HG02678 (cell line): ENCODE data around the gene TGFB3.
"Not testable (repeated sequence)": the region's sequence is repeated elsewhere in the genome, so short reads cannot be mapped to it uniquely, and the experiment has no call there.

Experiments
- ATAC-seq: cut with Tn5 transposase; IDR thresholded peaks from one replicate; pipeline ENCODE4 v1.9.1; 2021; ENCODE audit warnings: mild to moderate bottlenecking, moderate library complexity; ENCODE audit not compliant: unreplicated experiment

Gene TGFB3

GRCh38 chr14:75961662-75962061, 20.1 kb downstream of the TGFB3 start:
- no peak for ATAC-seq

- peak; percentile 69 for ATAC-seq
These were observed 21.6 kb downstream of the TGFB3 start for GRCh38 chr14:75960231-75960630.

GRCh38 chr14:75959031-75959430, 22.8 kb downstream of the TGFB3 start:
- no peak for ATAC-seq

- ATAC-seq, result no peak
These were observed 29.3 kb downstream of the TGFB3 start for GRCh38 chr14:75952489-75952888.

GRCh38 chr14:75946785-75947184, 35.0 kb downstream of the TGFB3 start:
- no peak for ATAC-seq

GRCh38 chr14:75944607-75945241, 37.1 kb downstream of the TGFB3 start:
- ATAC-seq, result no peak

GRCh38 chr14:75941030-75941429, 40.8 kb downstream of the TGFB3 start:
- ATAC-seq, result no peak

GRCh38 chr14:75939200-75939599, 42.6 kb downstream of the TGFB3 start:
- ATAC-seq, result no peak

GRCh38 chr14:75934998-75935628, 46.7 kb downstream of the TGFB3 start:
- no peak for ATAC-seq

GRCh38 chr14:75933712-75934296, 48.0 kb downstream of the TGFB3 start:
- ATAC-seq, result no peak

- ATAC-seq, result no peak
These were observed 53.1 kb downstream of the TGFB3 start for GRCh38 chr14:75928690-75929181.

- no peak for ATAC-seq
These were observed 54.2 kb downstream of the TGFB3 start for GRCh38 chr14:75927564-75928087.

- no peak for ATAC-seq
These were observed 55.2 kb downstream of the TGFB3 start for GRCh38 chr14:75926431-75927115.

- ATAC-seq, result not testable (repeated sequence)
These were observed 56.5 kb downstream of the TGFB3 start for GRCh38 chr14:75925141-75925840.

GRCh38 chr14:75920421-75920820, 61.4 kb downstream of the TGFB3 start:
- not testable (repeated sequence) for ATAC-seq

- no peak for ATAC-seq
These were observed 63.9 kb downstream of the TGFB3 start for GRCh38 chr14:75917946-75918335.

GRCh38 chr14:75917322-75917945, 64.4 kb downstream of the TGFB3 start:
- ATAC-seq, result no peak

GRCh38 chr14:75915045-75915444, 66.8 kb downstream of the TGFB3 start:
- no peak for ATAC-seq

GRCh38 chr14:75913183-75913582, 68.6 kb downstream of the TGFB3 start:
- ATAC-seq, result no peak

GRCh38 chr14:75911883-75912282, 69.9 kb downstream of the TGFB3 start:
- ATAC-seq, result no peak
